Smooth muscle cell (in vitro differentiated cells): Measurements from ENCODE around the gene JAK2. TPM values are rescaled to one million over a fixed set of nuclear protein-coding genes. Genes with fewer than 3 reads are reported as not detected.

ENCODE experiments used
- DNase-seq: peaks from one replicate; lab custom pipeline; 2025; ENCODE audit not compliant: unreplicated experiment; lab: John Stamatoyannopoulos, UW
- H2AFZ ChIP-seq: fragments of 200-600 bp; sonication (generic); 2 replicates; pipeline ENCODE4 v1.6.0; 2016; ENCODE audit warnings: antibody characterized with exemption, low read depth, mild to moderate bottlenecking
- H3F3A ChIP-seq: fragments of 200-600 bp; sonication (generic); 2 replicates; pipeline ENCODE4 v1.6.0; 2017; ENCODE audit warnings: antibody characterized with exemption, low read depth
- H3K27ac ChIP-seq: fragments of 200-600 bp; sonication (generic); 2 replicates; pipeline ENCODE4 v1.5.1; 2016; ENCODE audit warnings: low read depth, mild to moderate bottlenecking
- H3K27me3 ChIP-seq: fragments of 200-600 bp; sonication (generic); 2 replicates; pipeline ENCODE4 v1.6.1; 2016; ENCODE audit warnings: low read depth, mild to moderate bottlenecking
- H3K36me3 ChIP-seq: fragments of 200-600 bp; sonication (generic); 2 replicates; pipeline ENCODE4 v1.5.1; 2016; ENCODE audit warnings: low read depth
- H3K4me1 ChIP-seq: fragments of 200-600 bp; sonication (generic); 2 replicates; pipeline ENCODE4 v1.5.1; 2016; ENCODE audit warnings: low read depth
- H3K4me2 ChIP-seq: fragments of 200-600 bp; sonication (generic); 2 replicates; pipeline ENCODE4 v1.6.0; 2016; ENCODE audit warnings: mild to moderate bottlenecking
- H3K4me3 ChIP-seq: fragments of 200-600 bp; sonication (generic); 2 replicates; pipeline ENCODE4 v1.5.1; 2016; ENCODE audit warnings: mild to moderate bottlenecking
- H3K79me2 ChIP-seq: fragments of 200-600 bp; sonication (generic); 2 replicates; pipeline ENCODE4 v1.6.0; 2016; ENCODE audit warnings: low read depth, mild to moderate bottlenecking
- H3K9ac ChIP-seq: fragments of 200-600 bp; sonication (generic); 2 replicates; pipeline ENCODE4 v1.6.0; 2016; ENCODE audit warnings: low read depth
- H3K9me3 ChIP-seq: fragments of 200-600 bp; sonication (generic); replicated peaks from 2 replicates; pipeline ENCODE4 v1.5.1; 2016; ENCODE audit warnings: low read depth
- H4K20me1 ChIP-seq: fragments of 200-600 bp; sonication (generic); 2 replicates; pipeline ENCODE4 v1.6.0; 2016; ENCODE audit warnings: low read depth
- CTCF ChIP-seq: fragments of 200-600 bp; sonication (generic); IDR thresholded peaks from 2 replicates; pipeline ENCODE4 v1.5.1; 2017; ENCODE audit warnings: borderline replicate concordance, mild to moderate bottlenecking, antibody characterized with exemption; ENCODE audit not compliant: insufficient read depth, poor library complexity, severe bottlenecking
- WGBS: methylation state at CpG from one replicate; pipeline ENCODE4 v1.1.7; 2016; ENCODE audit warnings: low lambda C conversion rate; 5-methylcytosine and 5-hydroxymethylcytosine counted together
- polyA plus RNA-seq: library from polyadenylated mRNA; unstranded; fragments of >200 nt; fragmentation: Nextera tagmentation; extraction: Ambion mirVana; gene quantifications from 2 replicates; pipeline ENCODE4 v1.2.1, GENCODE V29; 2016
- total RNA-seq: library from RNA; depleted of rRNA; stranded (reverse); fragments of >200 nt; gene quantifications from 2 replicates; pipeline ENCODE4 v1.2.3, GENCODE V29; 2014

The JAK2 gene
- total and polyA plus RNA-seq, 2 experiments from 2014 or later: 4.9 to 12.0 TPM

GRCh38 chr9:4980086-4980727 is 4.9 kb upstream of the JAK2 start:
- H3K27me3 ChIP-seq: no peaks in the 10 kb centered on the region
- peak overlapping the region; percentile 16 for H3K4me2 ChIP-seq
- DNase-seq: no peak
- H3K4me1 ChIP-seq: peaks cover 13% of the 10 kb centered on the region
- H3K9me3 ChIP-seq: no peaks in the 10 kb centered on the region
- H3F3A ChIP-seq: peaks cover 17% of the 10 kb centered on the region
- H3K4me3 ChIP-seq: no peak overlapping the region
- no peak for TF ChIP-seq CTCF
- H3K27ac ChIP-seq: no peak overlapping the region
- no peak overlapping the region for H3K9ac ChIP-seq
- no peaks in the 10 kb centered on the region for H4K20me1 ChIP-seq
- H2AFZ ChIP-seq: no peak overlapping the region
- WGBS: 79% methylated on average over 4 of the region's 4 CpGs
- H3K79me2 ChIP-seq: no peaks in the 10 kb centered on the region
- H3K36me3 ChIP-seq: no peaks in the 10 kb centered on the region

- no peaks in the 10 kb centered on the region for H3K9me3 ChIP-seq
- peaks cover 22% of the 10 kb centered on the region for H3K4me1 ChIP-seq
- H3K36me3 ChIP-seq: no peaks in the 10 kb centered on the region
- no peak overlapping the region for H3K9ac ChIP-seq
- no peak overlapping the region for H2AFZ ChIP-seq
- H3K4me3 ChIP-seq: no peak overlapping the region
- peaks cover 7% of the 10 kb centered on the region for H4K20me1 ChIP-seq
- H3K27ac ChIP-seq: no peak overlapping the region
- no peaks in the 10 kb centered on the region for H3K27me3 ChIP-seq
- peaks cover 11% of the 10 kb centered on the region for H3K79me2 ChIP-seq
- WGBS: 98% methylated on average over 2 of the region's 2 CpGs
- no peak for DNase-seq
- peaks cover 17% of the 10 kb centered on the region for H3F3A ChIP-seq
- no peak overlapping the region for H3K4me2 ChIP-seq
- TF ChIP-seq CTCF: no peak
These were observed 2.2 kb upstream of the JAK2 start for GRCh38 chr9:4982721-4983482.

- Histone ChIP-seq H3K9ac (peak overlapping the region; percentile 88), H4K20me1 (peaks cover 14% of the 10 kb centered on the region), H2AFZ (peak overlapping the region; percentile 90), H3K36me3 (no peaks in the 10 kb centered on the region), H3K79me2 (peaks cover 17% of the 10 kb centered on the region), H3K9me3 (no peaks in the 10 kb centered on the region), H3K4me3 (peak overlapping the region; percentile 69), H3K4me1 (peaks cover 22% of the 10 kb centered on the region), H3K27ac (peak overlapping the region; percentile 95), H3K27me3 (no peaks in the 10 kb centered on the region), H3K4me2 (peak overlapping the region; percentile 84), H3F3A (peaks cover 17% of the 10 kb centered on the region)
- no peak for TF ChIP-seq CTCF
- DNase-seq: no peak
- WGBS: 53% methylated on average over 5 of the region's 5 CpGs
These were observed 1.4 kb upstream of the JAK2 start for GRCh38 chr9:4983601-4984165.
